ENCODE measurements around the gene SRPK3.

SRPK3 gene

GRCh38 chrX:153750127-153750774 lies 30.6 kb upstream of the SRPK3 start:
- Histone ChIP-seq H3K4me1 (ENCODE audit: control insufficient read depth in 1 of 2, insufficient read depth in 2 of 2, low read length in 2 of 2) (no peaks in the 10 kb centered on the region), H3K27me3 (ENCODE audit: low read depth, low read length) (no peaks in the 10 kb centered on the region), H3K4me3 (ENCODE audit: low read depth in 1 of 2, low read length in 2 of 2) (no peak overlapping the region), H3K27ac (ENCODE audit: low read length) (no peak overlapping the region), H3K9me3 (ENCODE audit: control insufficient read depth in 1 of 2, low read length in 2 of 2) (no peaks in the 10 kb centered on the region), H3K36me3 (ENCODE audit: control insufficient read depth in 1 of 2, insufficient read depth in 2 of 2, low read length in 2 of 2) (no peaks in the 10 kb centered on the region)

- no peak overlapping the region for H3K4me3 ChIP-seq (ENCODE audit: low read depth in 1 of 2, low read length in 2 of 2)
- no peaks in the 10 kb centered on the region for H3K4me1 ChIP-seq (ENCODE audit: control insufficient read depth in 1 of 2, insufficient read depth in 2 of 2, low read length in 2 of 2)
- H3K27me3 ChIP-seq (ENCODE audit: low read depth, low read length) = no peaks in the 10 kb centered on the region
These were observed 25.7 kb upstream of the SRPK3 start for GRCh38 chrX:153755136-153755535.

GRCh38 chrX:153761863-153762262 lies 19.0 kb upstream of the SRPK3 start:
- H3K27ac ChIP-seq (ENCODE audit: low read length) = no peak overlapping the region
- no peaks in the 10 kb centered on the region for H3K27me3 ChIP-seq (ENCODE audit: low read depth, low read length)
- no peaks in the 10 kb centered on the region for H3K9me3 ChIP-seq (ENCODE audit: control insufficient read depth in 1 of 2, low read length in 2 of 2)
- H3K4me3 ChIP-seq (ENCODE audit: low read depth in 1 of 2, low read length in 2 of 2) = no peak overlapping the region
- H3K4me1 ChIP-seq (ENCODE audit: control insufficient read depth in 1 of 2, insufficient read depth in 2 of 2, low read length in 2 of 2) = no peaks in the 10 kb centered on the region
- H3K36me3 ChIP-seq (ENCODE audit: control insufficient read depth in 1 of 2, insufficient read depth in 2 of 2, low read length in 2 of 2) = no peaks in the 10 kb centered on the region

More at GRCh38 chrX:153755136-153755535, 25.7 kb upstream of the SRPK3 start:
- no peaks in the 10 kb centered on the region for H3K36me3 ChIP-seq (ENCODE audit: control insufficient read depth in 1 of 2, insufficient read depth in 2 of 2, low read length in 2 of 2)
- no peaks in the 10 kb centered on the region for H3K9me3 ChIP-seq (ENCODE audit: control insufficient read depth in 1 of 2, low read length in 2 of 2)
- H3K27ac ChIP-seq (ENCODE audit: low read length) = no peak overlapping the region

GRCh38 chrX:153762626-153763173 lies 18.1 kb upstream of the SRPK3 start:
- no peaks in the 10 kb centered on the region for H3K4me1 ChIP-seq (ENCODE audit: control insufficient read depth in 1 of 2, insufficient read depth in 2 of 2, low read length in 2 of 2)
- no peak overlapping the region for H3K4me3 ChIP-seq (ENCODE audit: low read depth in 1 of 2, low read length in 2 of 2)
- no peaks in the 10 kb centered on the region for H3K36me3 ChIP-seq (ENCODE audit: control insufficient read depth in 1 of 2, insufficient read depth in 2 of 2, low read length in 2 of 2)
- no peaks in the 10 kb centered on the region for H3K27me3 ChIP-seq (ENCODE audit: low read depth, low read length)
- no peak overlapping the region for H3K27ac ChIP-seq (ENCODE audit: low read length)
- no peaks in the 10 kb centered on the region for H3K9me3 ChIP-seq (ENCODE audit: control insufficient read depth in 1 of 2, low read length in 2 of 2)

- no peaks in the 10 kb centered on the region for H3K9me3 ChIP-seq (ENCODE audit: control insufficient read depth in 1 of 2, low read length in 2 of 2)
- H3K36me3 ChIP-seq (ENCODE audit: control insufficient read depth in 1 of 2, insufficient read depth in 2 of 2, low read length in 2 of 2) = no peaks in the 10 kb centered on the region
- no peaks in the 10 kb centered on the region for H3K27me3 ChIP-seq (ENCODE audit: low read depth, low read length)
- H3K27ac ChIP-seq (ENCODE audit: low read length) = no peak overlapping the region
- H3K4me1 ChIP-seq (ENCODE audit: control insufficient read depth in 1 of 2, insufficient read depth in 2 of 2, low read length in 2 of 2) = peaks cover 0 to 2% of the 10 kb centered on the region in 2 donors
- no peak overlapping the region for H3K4me3 ChIP-seq (ENCODE audit: low read depth in 1 of 2, low read length in 2 of 2)
These were observed 17.4 kb upstream of the SRPK3 start for GRCh38 chrX:153763298-153763932.

- Histone ChIP-seq H3K4me1 (ENCODE audit: control insufficient read depth in 1 of 2, insufficient read depth in 2 of 2, low read length in 2 of 2) (peaks cover 0 to 3% of the 10 kb centered on the region in 2 donors), H3K9me3 (ENCODE audit: control insufficient read depth in 1 of 2, low read length in 2 of 2) (no peaks in the 10 kb centered on the region), H3K27me3 (ENCODE audit: low read depth, low read length) (no peaks in the 10 kb centered on the region), H3K4me3 (ENCODE audit: low read depth in 1 of 2, low read length in 2 of 2) (peak within 1 kb of the TSS; percentile 16 to 52), H3K36me3 (ENCODE audit: control insufficient read depth in 1 of 2, insufficient read depth in 2 of 2, low read length in 2 of 2) (no peaks in the 10 kb centered on the region), H3K27ac (ENCODE audit: low read length) (no peak within 1 kb of the TSS)
These were observed 16.7 kb upstream of the SRPK3 start, which contains the start of gene PLXNB3 for GRCh38 chrX:153763989-153764755. PLXNB3 (plus strand) TSS chrX:153764249; CDS start chrX:153765536, 1,287 bp downstream.

GRCh38 chrX:153764786-153765137 lies 16.1 kb upstream of the SRPK3 start:
- Histone ChIP-seq H3K27ac (ENCODE audit: low read length) (no peak overlapping the region), H3K9me3 (ENCODE audit: control insufficient read depth in 1 of 2, low read length in 2 of 2) (no peaks in the 10 kb centered on the region), H3K4me3 (ENCODE audit: low read depth in 1 of 2, low read length in 2 of 2) (peak overlapping the region; percentile 16 to 52), H3K36me3 (ENCODE audit: control insufficient read depth in 1 of 2, insufficient read depth in 2 of 2, low read length in 2 of 2) (no peaks in the 10 kb centered on the region), H3K27me3 (ENCODE audit: low read depth, low read length) (no peaks in the 10 kb centered on the region), H3K4me1 (ENCODE audit: control insufficient read depth in 1 of 2, insufficient read depth in 2 of 2, low read length in 2 of 2) (peaks cover 0 to 3% of the 10 kb centered on the region in 2 donors)

GRCh38 chrX:153765138-153766079 lies 15.4 kb upstream of the SRPK3 start:
- no peak overlapping the region for H3K27ac ChIP-seq (ENCODE audit: low read length)
- no peaks in the 10 kb centered on the region for H3K9me3 ChIP-seq (ENCODE audit: control insufficient read depth in 1 of 2, low read length in 2 of 2)
- H3K27me3 ChIP-seq (ENCODE audit: low read depth, low read length) = no peaks in the 10 kb centered on the region
- H3K4me3 ChIP-seq (ENCODE audit: low read depth in 1 of 2, low read length in 2 of 2) = peak overlapping the region in 1 of 2 donors; percentile 52
- no peaks in the 10 kb centered on the region for H3K36me3 ChIP-seq (ENCODE audit: control insufficient read depth in 1 of 2, insufficient read depth in 2 of 2, low read length in 2 of 2)
- peaks cover 0 to 3% of the 10 kb centered on the region in 2 donors for H3K4me1 ChIP-seq (ENCODE audit: control insufficient read depth in 1 of 2, insufficient read depth in 2 of 2, low read length in 2 of 2)

GRCh38 chrX:153766098-153766817 lies 14.6 kb upstream of the SRPK3 start:
- H3K9me3 ChIP-seq (ENCODE audit: control insufficient read depth in 1 of 2, low read length in 2 of 2) = no peaks in the 10 kb centered on the region
- H3K36me3 ChIP-seq (ENCODE audit: control insufficient read depth in 1 of 2, insufficient read depth in 2 of 2, low read length in 2 of 2) = peaks cover 0 to 5% of the 10 kb centered on the region in 2 donors
- peaks cover 0 to 3% of the 10 kb centered on the region in 2 donors for H3K4me1 ChIP-seq (ENCODE audit: control insufficient read depth in 1 of 2, insufficient read depth in 2 of 2, low read length in 2 of 2)
- peak overlapping the region in 1 of 2 donors; percentile 52 for H3K4me3 ChIP-seq (ENCODE audit: low read depth in 1 of 2, low read length in 2 of 2)
- H3K27me3 ChIP-seq (ENCODE audit: low read depth, low read length) = no peaks in the 10 kb centered on the region
- H3K27ac ChIP-seq (ENCODE audit: low read length) = no peak overlapping the region

Data from muscle layer of duodenum (tissue), 2 donors.